Chondrocyte (in vitro differentiated cells): Measurements from ENCODE around the gene HDGF. TPM values are rescaled to one million over a fixed set of nuclear protein-coding genes. Genes with fewer than 3 reads are reported as not detected.

ENCODE experiments used
- DNase-seq: peaks from one replicate; pipeline ENCODE4 v3.0.0; 2021; ENCODE audit warnings: mixed read lengths, low spot score
- H3K27ac Mint-ChIP-seq: one replicate; pipeline ENCODE4 v1.8.0; 2021; ENCODE audit warnings: mild to moderate bottlenecking, moderate library complexity, mixed read lengths; ENCODE audit not compliant: unreplicated experiment
- H3K27me3 Mint-ChIP-seq: 2 replicates; pipeline ENCODE4 v1.8.0; 2021; ENCODE audit warnings: low read depth, mixed read lengths
- H3K36me3 Mint-ChIP-seq: 2 replicates; pipeline ENCODE4 v1.8.0; 2021; ENCODE audit warnings: low read depth, mixed read lengths
- H3K4me1 Mint-ChIP-seq: 2 replicates; pipeline ENCODE4 v1.8.0; 2021; ENCODE audit warnings: low read depth, mild to moderate bottlenecking, mixed read lengths
- H3K4me3 Mint-ChIP-seq: one replicate; pipeline ENCODE4 v1.8.0; 2021; ENCODE audit warnings: mild to moderate bottlenecking, moderate library complexity, mixed read lengths; ENCODE audit not compliant: unreplicated experiment
- H3K9me3 Mint-ChIP-seq: 2 replicates; pipeline ENCODE4 v1.8.0; 2021; ENCODE audit warnings: low read depth, mixed read lengths
- total RNA-seq: library from RNA; stranded (reverse); gene quantifications from 3 replicates; pipeline ENCODE4 v1.2.1, GENCODE V29; 2021
- TF ChIP-seq, protein P1 (sequence below): fragments of 200-600 bp; sonication (generic); IDR thresholded peaks from 2 replicates; pipeline ENCODE4 v1.5.0; 2021; ENCODE audit warnings: antibody characterized with exemption, mild to moderate bottlenecking, moderate library complexity

Gene HDGF
- total RNA-seq, 1 donor from 2014 or later, result 136 TPM

DNA sequence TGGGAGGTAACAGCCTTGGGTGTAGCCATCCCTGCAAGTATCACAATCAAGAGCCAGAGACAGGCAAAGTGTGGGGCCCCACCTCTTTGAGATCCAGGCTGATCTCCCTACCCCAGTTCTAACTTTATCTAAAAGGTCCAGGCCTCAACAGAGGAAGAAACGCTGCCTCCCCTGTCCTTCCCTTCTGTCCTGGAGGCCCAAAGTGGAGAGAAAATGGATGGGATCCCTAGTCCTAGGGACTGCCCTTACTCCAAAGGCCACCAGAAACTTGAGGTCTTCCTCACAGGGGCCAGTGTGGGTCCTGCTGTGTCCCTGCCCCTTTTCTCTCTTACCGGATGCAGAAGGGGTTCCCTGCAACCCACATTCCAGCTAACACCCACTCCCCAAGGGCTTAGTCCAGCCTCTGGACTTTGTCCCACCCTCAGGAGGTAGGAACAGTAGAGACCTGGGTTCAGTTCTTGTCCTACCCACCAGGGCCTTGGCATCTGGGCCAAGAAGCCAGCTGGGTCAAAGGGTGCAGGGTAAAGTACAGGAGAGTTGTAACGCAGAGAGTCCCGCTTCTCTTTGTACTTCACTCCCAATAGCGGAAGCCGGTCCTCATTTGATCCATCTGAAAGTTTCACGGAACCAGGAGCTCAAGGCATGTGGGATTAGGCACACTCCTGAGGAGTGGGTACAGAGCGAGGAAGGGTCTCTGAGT lies 1.9 kb downstream of the HDGF start:
- no peaks in the 10 kb centered on the region for H3K27me3 Mint-ChIP-seq
- peak; percentile 28 for DNase-seq
- H3K36me3 Mint-ChIP-seq, result peaks cover 5% of the 10 kb centered on the region
- H3K27ac Mint-ChIP-seq, result peak overlapping the region; percentile 99
- no peaks in the 10 kb centered on the region for H3K9me3 Mint-ChIP-seq
- TF ChIP-seq, protein P1, sequence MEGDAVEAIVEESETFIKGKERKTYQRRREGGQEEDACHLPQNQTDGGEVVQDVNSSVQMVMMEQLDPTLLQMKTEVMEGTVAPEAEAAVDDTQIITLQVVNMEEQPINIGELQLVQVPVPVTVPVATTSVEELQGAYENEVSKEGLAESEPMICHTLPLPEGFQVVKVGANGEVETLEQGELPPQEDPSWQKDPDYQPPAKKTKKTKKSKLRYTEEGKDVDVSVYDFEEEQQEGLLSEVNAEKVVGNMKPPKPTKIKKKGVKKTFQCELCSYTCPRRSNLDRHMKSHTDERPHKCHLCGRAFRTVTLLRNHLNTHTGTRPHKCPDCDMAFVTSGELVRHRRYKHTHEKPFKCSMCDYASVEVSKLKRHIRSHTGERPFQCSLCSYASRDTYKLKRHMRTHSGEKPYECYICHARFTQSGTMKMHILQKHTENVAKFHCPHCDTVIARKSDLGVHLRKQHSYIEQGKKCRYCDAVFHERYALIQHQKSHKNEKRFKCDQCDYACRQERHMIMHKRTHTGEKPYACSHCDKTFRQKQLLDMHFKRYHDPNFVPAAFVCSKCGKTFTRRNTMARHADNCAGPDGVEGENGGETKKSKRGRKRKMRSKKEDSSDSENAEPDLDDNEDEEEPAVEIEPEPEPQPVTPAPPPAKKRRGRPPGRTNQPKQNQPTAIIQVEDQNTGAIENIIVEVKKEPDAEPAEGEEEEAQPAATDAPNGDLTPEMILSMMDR, result no peak
- peak overlapping the region; percentile 79 for H3K4me3 Mint-ChIP-seq
- H3K4me1 Mint-ChIP-seq, result peaks cover 65% of the 10 kb centered on the region

DNA sequence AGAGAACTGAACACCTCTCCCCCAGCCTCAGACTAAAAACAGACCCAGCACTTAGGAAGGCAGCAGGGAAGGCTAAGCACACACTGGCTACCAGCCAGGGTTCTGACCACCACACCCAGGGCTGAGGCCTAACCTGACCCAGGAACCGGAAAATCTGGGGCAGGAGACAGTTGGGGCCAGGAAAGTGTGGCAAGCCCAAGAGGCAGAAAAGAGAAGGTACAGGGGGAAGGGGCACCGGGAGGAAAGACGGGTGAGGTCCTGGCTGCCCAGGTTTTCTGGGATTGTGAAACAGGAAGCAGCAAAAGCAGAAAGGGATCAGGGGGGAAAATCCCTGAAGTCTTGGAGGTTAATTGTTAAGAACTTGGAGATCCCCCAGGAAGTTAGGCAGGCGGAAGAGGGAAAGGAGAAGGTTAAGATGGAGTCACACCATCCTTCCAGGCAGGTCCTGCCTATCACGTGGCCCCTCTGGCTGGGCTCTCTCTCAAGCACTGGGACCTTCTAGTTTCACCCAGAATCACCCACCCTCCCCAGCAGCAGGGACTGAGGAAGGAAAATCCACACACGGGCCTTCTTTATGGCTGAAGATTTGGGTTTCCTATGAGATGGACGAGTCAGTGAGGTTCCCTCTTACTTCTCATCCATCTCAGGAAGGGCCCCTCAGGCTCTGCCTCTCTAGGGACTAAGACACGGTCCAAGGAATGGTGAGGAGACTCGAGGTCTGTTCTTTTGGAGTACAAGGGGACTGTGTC lies 2.6 kb downstream of the HDGF start:
- peak; percentile 50 for DNase-seq
- peak overlapping the region; percentile 99 for H3K27ac Mint-ChIP-seq
- peaks cover 65% of the 10 kb centered on the region for H3K4me1 Mint-ChIP-seq
- peaks cover 9% of the 10 kb centered on the region for H3K36me3 Mint-ChIP-seq
- TF ChIP-seq, protein P1, result no peak
- no peaks in the 10 kb centered on the region for H3K9me3 Mint-ChIP-seq
- H3K4me3 Mint-ChIP-seq, result peak overlapping the region; percentile 79
- no peaks in the 10 kb centered on the region for H3K27me3 Mint-ChIP-seq

DNA sequence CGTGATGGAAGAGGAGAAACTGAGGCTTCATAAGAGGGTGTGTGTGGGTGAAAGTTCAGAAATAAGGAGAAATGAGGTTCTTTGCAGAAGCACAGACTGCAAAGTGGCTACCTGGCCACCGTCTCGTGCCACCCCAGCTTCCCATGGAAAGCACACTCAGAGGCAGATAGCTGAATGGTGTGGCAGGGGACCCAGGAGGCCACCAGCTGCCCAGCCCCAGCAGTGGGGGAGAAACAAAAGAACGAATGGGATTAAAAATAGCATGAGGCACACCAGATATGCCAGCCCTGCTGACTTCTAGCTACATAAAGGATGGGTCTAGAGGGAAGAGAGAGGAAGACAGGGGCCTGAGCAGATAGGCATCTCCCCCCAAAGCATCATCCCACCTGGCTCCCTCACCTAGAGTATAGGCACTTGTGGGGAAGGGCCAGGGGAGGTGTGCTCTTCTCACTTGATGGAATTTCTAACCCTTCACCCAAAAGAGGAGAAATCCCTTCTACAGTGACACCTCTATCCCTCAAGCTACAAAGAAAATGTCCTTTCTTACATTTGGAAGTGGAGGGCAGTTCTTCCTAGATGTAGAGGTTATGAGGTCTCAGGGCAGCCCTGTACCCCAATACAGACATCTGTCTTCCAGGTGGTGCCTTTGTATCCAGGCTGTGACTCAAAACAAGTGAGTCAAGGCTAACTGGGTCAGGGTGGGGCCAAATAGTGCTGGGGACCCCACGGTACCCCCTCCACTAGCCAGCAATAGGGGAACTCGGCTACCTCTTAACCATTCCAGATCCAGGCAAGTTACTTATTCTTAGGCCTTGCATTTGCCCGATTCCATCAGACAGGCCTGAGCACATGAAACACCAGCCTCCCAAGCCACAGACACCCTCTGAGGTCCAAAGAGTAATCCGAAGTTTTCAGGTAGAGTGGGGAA lies 3.5 kb downstream of the HDGF start:
- peaks cover 64% of the 10 kb centered on the region for H3K4me1 Mint-ChIP-seq
- H3K4me3 Mint-ChIP-seq, result peak overlapping the region; percentile 79
- peaks cover 14% of the 10 kb centered on the region for H3K36me3 Mint-ChIP-seq
- TF ChIP-seq, protein P1, result no peak
- H3K9me3 Mint-ChIP-seq, result no peaks in the 10 kb centered on the region
- DNase-seq, result peak; percentile 36
- no peaks in the 10 kb centered on the region for H3K27me3 Mint-ChIP-seq
- peak overlapping the region; percentile 99 for H3K27ac Mint-ChIP-seq

DNA sequence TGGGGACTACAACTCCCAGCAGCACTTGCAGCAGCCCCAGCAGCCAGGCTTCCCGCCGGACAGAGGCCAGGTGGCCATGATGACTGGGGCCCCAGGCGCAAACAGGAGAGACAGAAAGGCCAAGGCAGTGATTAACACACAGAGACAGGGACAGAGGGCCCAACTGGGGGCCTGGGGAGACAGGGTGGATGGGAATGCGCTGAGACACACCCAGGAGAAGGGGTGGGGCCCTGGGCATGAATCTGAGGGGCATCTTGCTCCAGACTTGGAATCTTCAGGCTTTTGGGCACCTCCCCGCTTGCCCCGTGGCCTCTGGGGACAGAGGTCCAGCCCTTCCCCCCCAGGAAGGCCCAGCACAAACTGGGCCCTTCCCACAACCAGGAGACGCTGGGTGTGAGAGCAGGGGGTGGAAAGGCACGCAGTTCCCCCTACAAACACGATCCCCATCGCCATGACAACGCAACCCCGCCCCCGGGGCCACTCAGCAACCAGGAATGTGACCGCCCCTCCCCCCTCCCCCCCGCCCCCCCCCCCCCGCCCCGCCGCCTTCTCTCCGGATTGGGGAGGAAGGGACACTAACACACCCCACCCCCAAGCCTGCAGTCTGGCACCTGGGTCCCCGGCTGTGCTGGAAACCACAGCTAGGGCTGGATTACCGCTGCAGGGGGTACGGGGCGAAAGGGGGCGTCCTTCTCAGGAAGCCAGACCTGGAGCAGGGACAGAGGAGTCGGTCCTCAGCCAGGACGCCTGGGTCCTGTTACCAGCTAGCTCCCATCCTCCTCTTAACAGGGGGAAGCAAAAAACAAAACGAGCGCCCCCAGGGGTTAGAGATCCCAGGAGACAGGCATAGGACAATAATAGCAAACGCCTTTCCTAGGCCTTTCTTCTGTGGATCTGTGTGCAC lies 4.5 kb downstream of the HDGF start:
- TF ChIP-seq, protein P1, result peak; percentile 53
- H3K4me3 Mint-ChIP-seq, result peak overlapping the region; percentile 79
- H3K36me3 Mint-ChIP-seq, result peaks cover 16% of the 10 kb centered on the region
- peaks cover 57% of the 10 kb centered on the region for H3K4me1 Mint-ChIP-seq
- H3K9me3 Mint-ChIP-seq, result no peaks in the 10 kb centered on the region
- no peaks in the 10 kb centered on the region for H3K27me3 Mint-ChIP-seq
- DNase-seq, result peak; percentile 97
- H3K27ac Mint-ChIP-seq, result peak overlapping the region; percentile 99
